Placental epithelial cell (primary cell): ENCODE results near the gene ZNF287. TPM values are rescaled to one million over a fixed set of nuclear protein-coding genes. Genes with fewer than 3 reads are reported as not detected.

Experiments
- total RNA-seq: library from RNA; depleted of rRNA; stranded (reverse); fragments of >200 nt; gene quantifications from 2 replicates; pipeline ENCODE4 v1.2.3, GENCODE V29; 2012

The ZNF287 gene
- 4.9 and 7.9 TPM in 2 replicates for total RNA-seq

DNA sequence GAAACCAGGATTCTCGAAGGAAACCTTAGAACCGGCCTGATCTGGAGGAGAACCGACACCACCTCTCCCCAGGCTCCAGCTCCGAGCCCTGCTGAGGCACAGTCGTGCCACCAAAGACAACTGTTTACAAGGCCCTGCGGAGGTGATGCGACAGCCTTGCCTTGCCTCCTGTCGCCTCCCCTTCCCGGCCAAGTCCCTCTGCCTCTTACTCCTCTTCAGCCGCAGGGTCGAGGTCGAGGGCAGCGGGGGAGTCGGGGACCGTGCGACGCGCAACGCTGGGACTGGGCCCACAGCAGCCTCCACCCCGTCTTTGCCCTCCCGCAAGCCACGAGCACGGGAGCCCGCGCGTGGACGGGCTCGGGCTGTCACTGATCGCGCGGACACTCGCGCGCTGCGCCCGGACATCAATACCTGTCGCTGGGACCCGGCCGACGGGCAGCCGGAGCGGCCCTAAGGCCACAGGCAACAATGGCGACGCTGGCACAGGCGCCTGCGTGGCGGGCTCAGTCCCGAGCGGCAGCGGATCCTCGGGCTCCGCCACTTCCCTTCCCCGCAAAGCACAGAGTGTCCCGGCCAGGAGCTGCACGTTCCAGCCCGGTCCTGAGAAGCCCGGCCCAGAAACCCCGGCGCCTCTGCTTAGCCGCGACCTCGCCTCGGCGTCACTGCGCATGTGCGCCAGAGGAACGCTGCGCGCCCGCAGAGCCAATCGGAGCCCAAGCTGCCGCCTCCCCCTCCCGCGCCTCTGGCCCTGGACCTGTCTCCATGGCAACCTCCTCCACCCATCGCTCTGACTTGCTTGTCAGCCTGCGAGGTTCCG is at the start of gene ZNF287:
Gene ZNF287, minus strand, starts transcription at position 664 of the 817 bp plus-strand sequence. CDS start 1,473 bp downstream, outside the sequence.

Other genes with a start within 250 kb of the ZNF287 start
- gene CENPV, start 215.7 kb downstream of the ZNF287 start, total RNA-seq: 1.2 and 1.8 TPM in 2 replicates
- 949 and 1,225 TPM in 2 replicates for gene UBB, start 188.1 kb downstream of the ZNF287 start, total RNA-seq
- gene TRPV2, start 153.6 kb downstream of the ZNF287 start, total RNA-seq: 0.79 and 0.87 TPM in 2 replicates
- gene LRRC75A, start 77.0 kb downstream of the ZNF287 start, total RNA-seq: under 0.01 TPM in 1 of 2 replicates, not detected in the other
- 5.2 and 11.8 TPM in 2 replicates for gene ZNF624, start 84.6 kb upstream of the ZNF287 start, total RNA-seq
- 0.79 and 4.6 TPM in 2 replicates for gene CCDC144A, start 121.0 kb upstream of the ZNF287 start, total RNA-seq